Measurements from ENCODE around the gene APOBEC3A.
"Not testable (repeated sequence)": the region's sequence is repeated elsewhere in the genome, so short reads cannot be mapped to it uniquely, and the experiment has no call there.

APOBEC3A gene

DNA sequence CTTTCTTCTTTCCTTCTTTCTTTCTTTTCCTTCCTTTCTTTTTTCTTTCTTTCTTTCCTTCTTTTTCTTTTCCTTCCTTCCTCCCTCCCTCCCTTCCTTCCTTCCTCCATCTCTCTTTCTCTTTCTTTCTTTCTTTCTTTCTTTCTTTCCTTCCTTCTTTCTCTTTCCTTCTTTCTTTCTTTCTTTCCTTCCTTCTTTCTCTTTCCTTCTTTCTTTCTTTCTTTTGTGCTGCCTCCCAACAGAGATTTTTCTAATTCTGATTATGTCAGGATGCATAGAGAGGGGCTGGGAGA is 1.2 kb downstream of the APOBEC3A start:
- not testable (repeated sequence) for DNase-seq (ENCODE audit: low read depth in 2 of 2)

DNA sequence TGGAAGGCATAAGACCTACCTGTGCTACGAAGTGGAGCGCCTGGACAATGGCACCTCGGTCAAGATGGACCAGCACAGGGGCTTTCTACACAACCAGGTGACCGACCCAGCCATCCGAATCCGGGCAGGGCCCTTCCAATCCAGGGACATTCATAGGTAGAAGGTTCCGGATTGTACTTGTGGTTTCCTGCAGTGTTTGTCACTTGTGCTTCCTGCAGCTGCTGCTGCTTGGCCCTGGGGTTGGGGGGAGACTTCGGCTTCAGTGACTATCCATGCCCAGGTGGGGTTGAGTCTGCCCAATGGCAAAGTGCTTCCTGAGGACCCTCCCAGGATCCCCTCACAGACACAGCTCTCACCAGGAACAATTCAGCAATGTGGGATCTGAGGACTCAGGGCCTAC is 2.2 kb downstream of the APOBEC3A start:
- no peak for DNase-seq (ENCODE audit: low read depth in 2 of 2)

DNA sequence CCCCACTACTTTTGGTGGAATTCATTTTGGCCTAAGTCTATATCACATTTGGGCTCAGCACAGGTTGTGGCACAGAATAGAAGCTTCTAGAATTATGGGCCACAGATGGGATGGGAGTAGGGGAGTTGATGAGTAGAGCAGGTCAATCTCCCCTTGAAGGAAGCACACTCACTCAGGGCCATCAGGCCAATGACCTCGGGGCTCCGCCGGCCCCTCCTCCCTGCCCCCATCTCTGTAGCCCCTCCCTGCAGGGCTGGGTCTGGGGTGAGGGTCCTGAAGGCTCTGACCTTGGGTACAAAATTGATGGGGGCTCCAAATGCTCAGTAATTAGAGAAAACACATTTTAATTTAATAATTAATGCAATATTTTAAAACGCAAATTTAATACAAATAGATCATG is 3.3 kb downstream of the APOBEC3A start:
- not testable (repeated sequence) for DNase-seq (ENCODE audit: low read depth in 2 of 2)

DNA sequence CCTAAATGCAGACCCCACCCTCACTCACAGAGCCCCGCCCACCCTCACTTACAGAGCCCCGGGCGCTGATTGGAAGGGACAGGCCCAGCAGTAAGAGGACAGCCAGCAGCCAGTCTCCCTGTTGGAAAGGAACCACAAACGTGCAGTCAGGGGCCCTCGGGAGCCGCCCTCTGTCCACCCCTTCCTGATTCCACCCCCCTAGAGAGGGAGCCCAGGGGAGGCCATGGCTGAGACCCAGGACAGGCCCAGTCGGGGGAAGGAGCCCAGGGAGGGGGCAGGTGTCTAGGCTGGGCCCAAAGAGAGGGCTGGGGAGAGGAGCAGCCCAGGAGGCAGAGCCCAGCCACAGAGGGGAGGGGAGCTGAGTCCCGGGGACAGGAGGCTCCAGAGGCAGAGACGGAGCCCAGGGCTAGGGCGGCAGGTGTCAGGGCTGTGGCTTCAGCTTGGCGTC is 5.9 kb downstream of the APOBEC3A start:
- not testable (repeated sequence) for DNase-seq (ENCODE audit: low read depth in 2 of 2)

DNA sequence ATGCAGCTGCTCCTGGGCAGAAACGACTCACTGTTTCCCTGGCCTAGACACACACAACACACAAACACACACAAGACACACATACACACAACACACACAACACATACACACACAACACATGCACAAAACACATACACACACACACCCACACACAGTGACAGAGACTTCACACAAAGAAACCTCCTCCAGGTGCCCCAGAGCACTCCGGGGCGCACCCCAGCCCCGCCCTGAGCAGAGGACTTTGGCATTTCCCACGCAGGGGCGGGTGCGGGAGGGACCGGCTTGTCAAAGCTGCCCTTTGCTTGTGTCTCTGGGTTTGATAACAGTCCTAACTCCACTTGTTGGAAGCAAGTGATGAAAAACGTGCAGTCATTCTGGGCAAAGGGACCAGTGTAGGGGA is 6.5 kb downstream of the APOBEC3A start:
- no peak for DNase-seq (ENCODE audit: low read depth in 2 of 2)

DNA sequence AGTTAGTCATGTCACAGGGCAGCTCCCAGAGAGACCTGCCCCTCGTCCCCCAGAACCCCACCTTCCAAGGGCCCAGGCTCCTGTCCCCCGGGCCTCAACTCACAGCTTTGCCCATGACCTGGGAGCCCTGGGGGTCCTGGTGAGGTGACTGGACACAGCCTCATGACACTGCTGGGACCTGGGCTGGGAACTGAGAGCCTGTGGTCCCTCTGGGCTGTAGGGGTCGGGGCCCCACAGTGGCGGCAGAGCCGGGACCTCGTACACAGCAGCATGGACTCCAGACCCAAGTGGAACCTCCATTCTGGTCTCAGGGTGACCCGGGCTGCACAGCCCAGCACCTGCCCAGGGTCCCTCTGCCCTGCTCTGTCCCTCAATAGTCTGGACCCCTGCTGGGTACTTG is 6.9 kb downstream of the APOBEC3A start:
- DNase-seq (ENCODE audit: low read depth in 2 of 2) = no peak

DNA sequence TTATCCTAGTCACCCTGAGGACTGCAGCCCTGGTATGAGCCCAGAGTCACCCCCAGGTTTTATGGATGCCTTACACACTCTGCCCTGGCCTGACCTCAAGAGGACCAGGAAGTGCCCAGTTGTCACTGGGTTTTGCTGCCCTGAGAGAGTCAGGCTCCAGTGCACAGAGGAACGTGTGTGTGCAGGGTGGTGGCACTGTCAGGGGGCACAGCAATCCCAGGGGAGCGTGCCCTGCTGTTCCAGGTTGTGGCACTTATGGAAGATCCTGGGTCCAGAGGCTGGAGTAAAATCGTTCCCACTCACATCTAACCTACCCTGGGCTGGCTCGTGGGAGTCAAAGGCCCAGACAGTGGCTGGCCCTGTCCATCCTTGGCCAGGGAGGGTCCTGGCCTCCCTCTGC is 7.6 kb downstream of the APOBEC3A start:
- no peak for DNase-seq (ENCODE audit: low read depth in 2 of 2)

DNA sequence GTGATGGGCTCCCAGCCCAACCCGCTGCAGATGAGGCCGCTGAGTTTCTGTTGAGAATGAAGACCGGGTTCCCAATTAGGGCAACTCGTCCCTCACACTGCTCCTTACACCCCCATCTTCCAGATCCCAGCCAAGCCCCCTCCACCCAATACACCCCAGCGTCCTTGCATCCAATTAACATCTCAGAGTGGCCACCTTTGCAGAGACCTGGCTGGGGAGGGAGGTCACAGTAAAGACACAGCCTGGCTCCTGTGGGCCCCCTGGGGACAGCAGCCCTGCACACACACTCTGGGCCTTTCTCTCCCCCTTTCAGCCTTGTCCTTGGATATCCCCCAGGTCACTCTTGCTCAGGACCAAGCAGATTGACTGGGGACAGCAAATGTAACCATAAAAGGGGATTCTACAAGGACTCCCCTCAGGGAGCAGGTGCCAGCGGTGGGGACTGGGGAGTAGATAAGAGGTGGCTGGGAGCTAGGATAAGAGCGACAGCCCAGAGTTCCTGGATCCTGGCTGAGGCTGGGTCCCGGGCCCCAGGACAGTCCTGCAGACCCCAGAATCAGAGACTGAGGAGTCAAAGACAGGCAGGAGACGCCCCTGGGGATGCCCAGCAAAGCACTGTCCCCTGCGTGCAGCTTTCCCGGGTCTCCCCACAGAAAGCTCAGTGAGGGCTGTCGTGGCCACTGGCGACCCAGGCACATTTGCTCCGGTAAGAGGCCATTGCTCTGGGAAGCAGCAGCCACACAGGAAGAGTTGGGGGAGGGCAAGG is 8.4 kb downstream of the APOBEC3A start:
- no peak for DNase-seq (ENCODE audit: low read depth in 2 of 2)

DNA sequence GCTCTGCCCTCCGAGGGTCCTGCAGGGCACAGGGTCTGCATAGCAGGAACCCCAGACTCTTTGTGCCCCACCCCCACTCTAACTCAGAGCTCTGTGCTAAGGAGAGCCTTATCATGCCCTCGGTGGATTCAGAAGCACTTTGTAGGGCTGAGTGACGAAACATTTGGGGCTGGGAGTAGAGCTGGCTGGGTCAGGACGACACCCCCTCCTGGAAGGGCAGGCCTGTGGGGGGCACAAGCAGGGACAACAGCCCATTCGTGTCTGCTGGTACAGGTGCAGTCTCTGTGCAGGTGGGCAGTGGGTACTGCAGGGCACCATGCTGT is 8.9 kb downstream of the APOBEC3A start:
- no peak for DNase-seq (ENCODE audit: low read depth in 2 of 2)

DNA sequence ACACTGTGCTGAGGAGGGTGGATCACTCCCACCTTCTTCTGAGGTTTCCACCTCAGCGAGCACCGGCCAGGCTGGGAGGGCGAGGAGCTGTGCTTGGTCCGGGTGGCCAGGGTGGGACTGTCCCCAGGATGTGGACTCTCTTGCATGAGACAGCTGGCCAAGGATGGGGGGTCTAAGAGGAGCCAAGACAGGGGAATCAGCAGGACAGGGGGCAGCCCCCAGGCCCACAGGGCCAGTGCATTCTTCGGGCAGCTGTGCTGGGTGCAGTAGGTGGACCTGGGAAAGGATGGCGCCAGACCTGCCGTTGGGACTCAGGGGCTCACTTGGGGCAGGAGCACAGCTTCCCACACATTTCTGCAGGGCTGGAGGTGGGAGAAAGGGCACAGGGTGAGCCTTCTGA is 9.5 kb downstream of the APOBEC3A start:
- DNase-seq (ENCODE audit: low read depth in 2 of 2) = no peak

DNA sequence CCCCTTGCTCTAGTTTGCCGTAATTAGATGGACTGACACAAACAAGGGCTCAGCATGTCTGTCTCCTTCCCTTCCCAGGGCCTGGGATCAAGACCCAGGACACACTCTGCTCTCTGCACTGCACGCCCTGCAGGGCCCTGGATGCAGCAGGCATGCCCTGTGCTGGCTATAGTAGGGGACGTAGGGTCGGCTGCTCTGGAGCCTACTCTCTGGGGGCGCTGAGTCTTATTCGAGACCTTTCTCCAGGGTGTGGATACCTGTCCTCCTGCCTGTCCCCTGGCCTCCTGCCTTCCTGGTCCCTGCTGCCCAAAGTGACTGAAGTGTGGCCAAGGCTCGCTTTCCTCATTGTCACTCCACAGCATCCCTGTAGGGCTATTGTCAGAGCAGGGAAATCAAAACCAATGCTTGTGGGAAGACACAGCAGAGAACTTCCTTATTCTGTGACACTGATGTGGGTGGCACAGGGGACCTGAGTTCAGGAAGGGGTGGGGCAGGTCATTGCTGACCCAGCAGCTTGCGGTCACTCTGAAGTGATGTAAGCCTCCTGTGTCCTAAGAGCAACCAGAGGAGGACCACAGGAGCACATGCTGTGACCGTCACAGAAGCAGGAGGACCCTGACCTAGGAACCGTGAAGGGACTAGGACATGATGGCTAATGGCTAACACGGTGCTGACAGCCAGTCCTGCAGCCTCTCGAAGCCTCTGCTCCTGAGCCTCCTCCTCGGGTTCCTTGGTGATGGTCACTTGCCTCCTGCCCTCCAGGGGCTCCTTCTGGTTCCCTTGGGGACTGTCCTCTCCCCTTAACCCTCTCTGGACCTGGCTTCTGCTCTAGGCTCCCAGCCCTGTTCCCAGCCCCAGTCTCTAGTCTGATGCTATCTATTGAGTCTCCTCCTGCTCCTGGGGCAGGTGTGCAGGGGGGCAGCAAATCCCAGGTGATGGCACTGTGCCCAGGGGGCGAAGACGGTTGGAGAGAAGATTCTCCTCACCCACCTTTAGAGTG is 10.3 kb downstream of the APOBEC3A start:
- no peak for DNase-seq (ENCODE audit: low read depth in 2 of 2)

DNA sequence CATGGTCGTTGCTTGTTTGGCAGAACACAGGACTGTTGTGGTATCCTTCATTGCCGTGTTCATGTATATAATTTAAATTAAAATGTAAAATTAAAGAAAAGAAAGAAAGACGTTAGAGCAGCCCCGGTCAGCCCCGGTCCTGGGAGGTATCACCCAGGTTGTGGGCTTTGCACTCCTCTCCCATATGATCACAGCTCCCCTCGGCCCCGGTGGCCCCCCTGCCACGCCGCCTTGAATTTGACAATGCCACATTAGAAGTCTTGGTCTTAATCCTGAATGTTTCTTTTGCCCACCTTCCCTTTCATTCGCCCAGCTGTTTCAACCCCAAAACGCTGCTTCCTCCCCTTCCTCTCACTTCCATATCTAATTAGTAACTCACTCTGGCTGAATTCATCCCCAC is 11.4 kb downstream of the APOBEC3A start:
- no peak for DNase-seq (ENCODE audit: low read depth in 2 of 2)

DNA sequence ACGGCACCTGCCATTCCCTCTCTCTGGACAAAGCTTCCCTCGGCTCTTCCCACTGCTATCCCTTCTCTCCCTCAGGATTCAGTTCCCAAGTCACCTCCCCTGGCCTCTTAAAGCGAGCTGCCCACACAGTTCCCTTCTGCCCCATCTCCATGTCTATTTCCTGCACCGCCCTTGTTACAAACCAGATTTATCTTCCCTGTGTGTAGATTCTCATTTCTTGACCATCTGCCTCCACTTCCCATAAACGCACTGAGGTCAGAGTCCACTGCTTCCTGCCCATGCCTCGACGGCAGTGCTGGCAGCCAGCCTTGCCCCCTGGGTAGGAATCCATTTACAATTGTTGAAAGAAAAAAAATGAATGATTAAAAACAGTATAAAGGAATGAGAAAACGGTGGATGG is 13.1 kb downstream of the APOBEC3A start:
- DNase-seq (ENCODE audit: low read depth in 2 of 2) = no peak

DNA sequence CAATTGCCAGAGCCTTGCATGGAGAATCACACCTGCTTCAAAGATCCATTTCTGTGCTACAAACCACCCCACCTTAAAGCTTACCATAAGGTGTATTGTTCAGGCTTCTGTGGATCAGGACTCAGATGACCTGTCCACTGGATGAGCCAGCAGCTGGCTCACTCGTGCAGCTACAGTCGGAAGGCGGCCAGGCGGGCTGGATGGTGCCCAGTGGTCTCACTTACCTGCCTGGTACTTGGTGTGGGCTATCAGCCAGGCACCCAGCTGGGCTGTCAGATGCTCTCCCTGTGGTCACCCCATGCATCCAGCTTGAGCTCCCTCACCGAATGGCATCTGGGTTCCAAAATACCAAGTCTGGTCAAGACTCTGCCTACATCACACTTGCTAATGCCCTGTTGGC is 13.8 kb downstream of the APOBEC3A start:
- DNase-seq (ENCODE audit: low read depth in 2 of 2) = no peak

DNA sequence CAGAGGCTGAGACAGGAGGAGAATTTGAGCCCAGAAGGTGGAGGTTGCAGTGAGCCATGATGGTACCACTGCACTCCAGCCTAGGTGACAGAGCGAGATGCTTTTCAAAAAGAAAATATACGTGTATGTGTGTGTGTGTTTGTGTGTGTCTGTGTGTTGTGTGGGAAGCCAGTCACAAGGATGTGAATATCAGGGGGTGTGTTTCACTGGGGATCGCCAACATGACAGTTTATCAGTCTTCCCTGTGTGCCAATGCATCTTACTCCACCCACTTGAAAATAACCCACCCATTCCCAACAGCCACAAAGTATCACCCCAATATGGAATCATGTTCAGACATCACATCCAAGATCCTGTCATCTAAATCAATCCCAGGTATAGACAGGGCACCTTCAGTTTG is 14.4 kb downstream of the APOBEC3A start:
- no peak for DNase-seq (ENCODE audit: low read depth in 2 of 2)

DNA sequence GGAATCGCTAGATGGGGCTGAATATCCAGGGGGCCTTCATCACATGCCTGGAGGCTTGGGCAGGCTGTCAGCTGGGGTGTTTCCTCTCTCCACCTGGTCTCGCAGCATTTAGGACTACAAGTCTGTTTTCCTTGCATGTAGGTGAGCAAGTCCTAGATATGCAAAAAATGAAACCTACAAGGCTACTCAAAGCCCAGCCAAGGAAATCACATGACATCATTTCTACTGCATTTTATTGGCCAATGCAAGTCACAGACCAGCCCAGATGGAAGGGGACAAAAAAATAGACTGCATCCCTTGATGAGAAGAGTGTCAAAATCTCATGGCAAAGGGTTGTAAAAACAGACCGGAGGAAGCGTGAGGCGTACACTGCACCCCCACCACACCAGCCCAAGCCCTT is 15.1 kb downstream of the APOBEC3A start:
- no peak for DNase-seq (ENCODE audit: low read depth in 2 of 2)

DNA sequence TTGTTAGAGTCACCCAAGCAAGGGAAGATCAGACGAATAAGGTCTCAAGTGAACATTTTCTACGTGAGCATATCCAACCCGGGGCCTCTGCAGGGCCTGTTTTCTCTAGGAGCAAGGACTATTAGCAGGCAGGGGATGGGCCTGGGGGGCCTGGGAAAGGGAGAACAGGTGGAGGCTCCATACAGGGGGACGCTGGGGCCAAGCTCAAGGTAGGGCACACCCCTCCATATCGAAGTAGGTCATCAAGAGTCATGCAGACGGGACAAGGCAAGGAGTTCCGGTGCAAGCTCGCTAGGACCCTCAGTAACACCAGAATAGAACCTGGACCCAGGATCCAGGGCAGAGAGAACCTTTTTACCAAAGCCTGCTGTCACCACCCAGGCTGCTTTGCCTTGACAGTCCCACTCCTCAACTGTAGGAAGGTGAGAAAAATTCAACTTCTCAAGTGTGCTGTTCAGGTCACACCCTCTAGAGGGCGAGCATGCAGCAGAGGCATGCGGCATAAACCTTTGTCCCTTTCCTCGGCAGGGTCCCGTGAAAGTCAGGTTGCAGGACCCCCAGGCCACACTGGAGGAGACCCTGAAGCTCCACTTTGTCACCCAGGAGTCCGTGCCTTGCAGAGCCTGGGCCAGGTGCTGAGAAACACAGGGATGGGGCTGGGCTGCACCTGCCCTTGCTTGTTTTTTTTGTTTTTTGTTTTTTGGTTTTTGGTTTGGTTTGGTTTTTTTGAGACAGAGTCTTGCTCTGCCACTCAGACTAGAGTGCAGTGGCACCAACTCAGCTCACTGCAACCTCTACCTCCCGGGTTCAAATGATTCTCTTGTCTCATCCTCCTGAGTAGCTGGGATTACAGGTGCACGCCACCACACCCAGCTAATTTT is 16.1 kb downstream of the APOBEC3A start:
- DNase-seq (ENCODE audit: low read depth in 2 of 2) = peak; percentile 29 to 35

DNA sequence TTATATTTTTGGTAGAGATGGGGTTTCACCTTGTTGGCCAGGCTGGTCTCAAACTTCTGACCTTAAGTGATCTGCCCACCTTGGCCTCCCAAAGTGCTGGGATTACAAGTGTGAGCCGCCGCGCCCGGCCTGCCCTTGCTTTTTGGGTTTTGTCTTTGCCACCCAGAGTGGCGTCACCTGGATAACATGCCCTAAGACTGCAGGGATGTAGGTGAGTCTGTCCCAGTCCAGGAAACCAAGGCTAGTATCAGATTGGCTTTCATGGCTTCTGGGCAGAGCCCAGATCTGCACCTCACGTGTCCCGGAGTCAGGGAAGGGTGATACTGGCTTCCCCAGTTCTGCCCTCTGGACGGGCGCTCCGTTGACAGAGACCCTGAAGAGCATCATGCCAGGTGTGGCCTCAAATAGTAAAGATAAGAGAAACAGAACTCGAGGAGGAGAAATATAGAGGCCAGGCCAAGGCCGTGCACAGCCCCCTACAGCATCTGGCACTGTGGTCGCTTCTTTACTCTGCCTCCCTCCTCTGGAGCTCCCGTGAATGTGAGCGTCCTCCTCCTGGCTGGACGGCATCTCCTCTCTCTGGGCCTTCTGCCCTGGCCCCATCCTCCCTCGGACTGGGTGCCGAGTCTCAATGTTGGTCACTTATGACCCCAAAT is 16.9 kb downstream of the APOBEC3A start:
- no peak for DNase-seq (ENCODE audit: low read depth in 2 of 2)

DNA sequence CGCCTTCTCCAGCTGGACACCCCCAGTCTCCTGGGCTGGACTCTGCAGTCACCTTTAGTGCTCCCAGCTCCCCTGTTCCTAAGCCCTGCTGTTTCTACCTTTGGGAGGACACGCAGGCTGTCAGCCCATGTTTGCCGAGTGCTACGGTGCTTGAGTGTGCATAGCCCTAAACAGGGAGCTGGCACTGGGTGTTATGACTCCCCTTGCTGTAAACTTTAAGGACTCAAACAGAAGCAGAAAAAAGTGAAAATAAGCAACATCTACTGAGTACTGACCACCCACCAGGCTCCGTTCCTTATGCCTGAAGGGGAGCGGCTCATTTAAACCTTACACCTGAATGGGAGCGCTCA is 17.4 kb downstream of the APOBEC3A start:
- no peak for DNase-seq (ENCODE audit: low read depth in 2 of 2)

DNA sequence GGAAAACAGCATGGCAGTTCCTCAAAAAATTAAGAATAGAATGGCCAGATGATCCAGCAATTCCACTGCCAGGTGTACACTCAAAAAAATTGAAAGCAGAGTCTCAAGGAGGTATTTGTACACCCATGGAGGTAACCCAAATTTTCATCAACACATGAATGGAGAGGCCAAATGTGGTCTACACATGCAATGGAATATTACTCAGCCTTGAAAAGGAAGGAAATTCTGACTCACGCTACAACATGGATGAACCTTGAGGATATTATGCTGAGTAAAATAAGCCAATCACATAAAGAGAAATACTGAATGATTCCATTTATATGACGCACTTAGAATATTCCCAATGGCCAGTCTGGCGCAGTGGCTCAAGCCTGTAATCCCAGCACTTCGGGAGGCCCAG is 19.9 kb downstream of the APOBEC3A start:
- not testable (repeated sequence) for DNase-seq (ENCODE audit: low read depth in 2 of 2)

DNA sequence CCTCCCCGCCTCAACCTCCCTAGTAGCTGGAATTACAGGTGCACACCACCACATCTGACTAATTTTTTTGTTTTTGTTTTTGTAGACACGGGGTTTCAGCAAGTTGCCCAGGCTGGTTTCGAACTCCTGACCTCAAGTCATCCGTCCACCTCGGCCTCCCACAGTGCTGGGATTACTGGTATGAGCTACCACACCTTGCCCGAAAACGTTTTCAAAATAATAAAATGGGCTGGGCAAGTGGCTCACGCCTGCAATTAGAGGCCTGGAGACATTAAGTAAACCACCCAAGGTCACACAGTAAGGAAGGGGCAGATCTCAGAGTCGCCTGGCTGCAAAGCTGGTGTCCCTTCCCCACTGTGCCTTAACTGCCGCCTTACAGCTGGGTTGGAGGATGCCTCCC is 23.2 kb downstream of the APOBEC3A start:
- DNase-seq (ENCODE audit: low read depth in 2 of 2) = not testable (repeated sequence)

Measured in stimulated activated CD8-positive, alpha-beta memory T cell treated with anti-CD3 and anti-CD28 coated beads, Interleukin-7, amount 100 ng/mL, for 4 hours (primary cell).